K562 (cell line): Measurements from ENCODE around the gene C4orf36. TPM values are rescaled to one million over a fixed set of nuclear protein-coding genes. Genes with fewer than 3 reads are reported as not detected.
A peak's percentile ranks its signal among the peaks of the same experiment; 100 is the strongest.

Experiments used
- AFF4 ChIP-seq: sonication (generic); formaldehyde crosslinking; IDR thresholded peaks from 2 replicates; pipeline ENCODE4 v1.8.0; 2023; ENCODE audit warnings: mild to moderate bottlenecking, missing genetic modification reagents
- ARNT ChIP-seq, 2 experiments: fragments of 450-650 bp; IDR thresholded peaks; 2 replicates each; pipeline ENCODE4 v1.6.1; 2016; ENCODE audit warnings: mild to moderate bottlenecking in 1 of 2
- BRD4 ChIP-seq: fragments of 200-600 bp; sonication (generic); IDR thresholded peaks from 2 replicates; pipeline ENCODE4 v1.6.1; 2017; ENCODE audit warnings: inconsistent platforms
- CHCHD3 ChIP-seq: fragments of 250-450 bp; sonication (Bioruptor Pico); IDR thresholded peaks from 2 replicates; pipeline ENCODE4 v2.1.2; 2022; ENCODE audit warnings: mild to moderate bottlenecking
- GATA2 ChIP-seq: sonication (generic); formaldehyde crosslinking; IDR thresholded peaks from 2 replicates; pipeline ENCODE4 v1.4.0; 2020; ENCODE audit warnings: mild to moderate bottlenecking, missing genetic modification reagents
- MAFK ChIP-seq: IDR thresholded peaks from 2 replicates; pipeline ENCODE4 v1.6.1; 2011; ENCODE audit warnings: low read length, improper control_type of control experiment
- MTA3 ChIP-seq: fragments of 450-650 bp; formaldehyde crosslinking; IDR thresholded peaks from 2 replicates; pipeline ENCODE4 v1.6.1; 2017; ENCODE audit warnings: mild to moderate bottlenecking, borderline replicate concordance
- MYNN ChIP-seq, 2 experiments: sonication (generic); formaldehyde crosslinking in 1 of 2; IDR thresholded peaks; 2 replicates each; pipeline versions ENCODE4 v1.5.0 to v1.6.1; 2016 to 2020; ENCODE audit warnings: antibody characterized with exemption in 1 of 2, missing genetic modification reagents in 1 of 2
- NCOR1 ChIP-seq: fragments of 450-650 bp; IDR thresholded peaks from 2 replicates; pipeline ENCODE4 v1.6.1; 2016; ENCODE audit warnings: mild to moderate bottlenecking, moderate library complexity
- PHF20 ChIP-seq: fragments of 450-650 bp; IDR thresholded peaks from 2 replicates; pipeline ENCODE4 v1.6.1; 2018; ENCODE audit not compliant: partially characterized antibody
- POLR2G ChIP-seq: fragments of 200-400 bp; formaldehyde crosslinking; IDR thresholded peaks from 2 replicates; pipeline ENCODE4 v1.6.1; 2017; ENCODE audit warnings: low read depth, mild to moderate bottlenecking, antibody characterized with exemption, low read length, moderate library complexity
- RBM14 ChIP-seq: fragments of 200-400 bp; formaldehyde crosslinking; IDR thresholded peaks from 2 replicates; pipeline ENCODE4 v1.6.1; 2018; ENCODE audit warnings: low read depth, mild to moderate bottlenecking, low read length, moderate library complexity, borderline replicate concordance; ENCODE audit not compliant: insufficient read depth
- SIRT6 ChIP-seq: IDR thresholded peaks from one replicate; pipeline ENCODE4 v1.6.1; 2012; ENCODE audit warnings: low read depth, mild to moderate bottlenecking, control low read depth, inconsistent platforms, low read length, moderate library complexity
- SMAD2 ChIP-seq: fragments of 150-350 bp; IDR thresholded peaks from 2 replicates; pipeline ENCODE4 v1.6.1; 2014; ENCODE audit warnings: low read depth, mild to moderate bottlenecking, low read length
- SMARCA5 ChIP-seq: fragments of 450-650 bp; IDR thresholded peaks from 2 replicates; pipeline ENCODE4 v1.6.1; 2016
- ZBTB7A ChIP-seq: IDR thresholded peaks from 2 replicates; pipeline ENCODE4 v1.6.1; 2011; ENCODE audit warnings: low read depth, mild to moderate bottlenecking, low read length, moderate library complexity, borderline replicate concordance; ENCODE audit not compliant: control insufficient read depth
- ZNF583 ChIP-seq: fragments of 250-450 bp; sonication (Bioruptor Pico); IDR thresholded peaks from 2 replicates; pipeline ENCODE4 v1.4.0; 2020
- ZNF668 ChIP-seq: fragments of 250-450 bp; sonication (Bioruptor Pico); IDR thresholded peaks from 2 replicates; pipeline ENCODE4 v1.8.0; 2022; ENCODE audit warnings: mild to moderate bottlenecking, inconsistent platforms
- ZNF740 ChIP-seq, 3 experiments: fragments of 200-800 bp in 1 of 3; sonication (Bioruptor generic) in 1 of 3; sonication (generic) in 1 of 3; formaldehyde crosslinking in 1 of 3; IDR thresholded peaks; 2 replicates each; pipeline versions ENCODE4 v1.6.1 to v1.8.0; 2016 to 2022; ENCODE audit warnings: mild to moderate bottlenecking in 2 of 3, missing compliant biosample characterization in 2 of 3, missing genetic modification characterization in 2 of 3, missing genetic modification reagents in 1 of 3
- polyA plus RNA-seq, 8 experiments: library from polyadenylated mRNA; depleted of rRNA in 4 of 8; stranded (reverse) in 5 of 8; unstranded in 3 of 8; fragments of >200 nt; fragmentation: Nextera tagmentation in 2 of 8; fragmentation: Illumina TruSeq in 1 of 8; extraction: Ambion mirVana in 2 of 8; extraction: Trizol in 1 of 8; gene quantifications; 2 replicates each; pipeline versions ENCODE4 v1.2.1 to v1.2.3, GENCODE V29; 2011 to 2014; ENCODE audit warnings: inconsistent platforms in 1 of 8, missing spikeins in 1 of 8
- total RNA-seq, 7 experiments: library from RNA; depleted of rRNA in 6 of 7; stranded (reverse); fragments of >200 nt in 6 of 7; fragmentation: Illumina TruSeq in 2 of 7; extraction: Trizol in 2 of 7; gene quantifications; 2 replicates each; pipeline versions ENCODE4 v1.2.1 to v1.2.3, GENCODE V29; 2011 to 2021; ENCODE audit warnings: low replicate concordance in 1 of 7
- TF ChIP-seq, protein P1 (sequence below): sonication (generic); formaldehyde crosslinking; IDR thresholded peaks from 2 replicates; pipeline ENCODE4 v1.8.0; 2022; ENCODE audit warnings: missing genetic modification reagents, mild to moderate bottlenecking, moderate library complexity, borderline replicate concordance
- TF ChIP-seq, protein P2 (sequence below): IDR thresholded peaks from 2 replicates; pipeline ENCODE4 v1.6.1; 2012; ENCODE audit warnings: low read depth, low read length, improper control_type of control experiment, borderline replicate concordance

C4orf36 gene
- total and polyA plus RNA-seq, 9 of the 15 experiments (the other 6 are each of a cell fraction or from before 2014, with no cell fraction given), result 0.14 to 0.45 (median 0.20) TPM; not detected in 5

DNA sequence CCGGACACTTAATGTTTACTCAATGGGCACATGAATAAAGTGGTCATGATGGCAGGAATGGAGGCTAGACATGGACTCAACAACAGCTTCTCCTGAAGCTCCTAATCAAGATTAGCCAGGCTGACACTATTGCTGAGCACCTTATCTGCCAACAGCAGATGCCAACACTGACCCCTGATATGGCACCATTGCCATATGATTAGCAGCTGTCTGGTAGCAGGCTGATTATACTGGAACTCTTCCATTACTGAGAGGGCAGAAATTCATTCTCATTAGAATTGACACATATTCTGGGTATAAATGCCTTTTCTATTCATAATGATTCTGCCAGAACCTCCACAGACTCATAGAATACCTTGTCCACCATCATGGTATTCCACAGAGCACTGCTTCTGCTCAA is 24.2 kb upstream of the C4orf36 start (continued):
- TF ChIP-seq RBM14, result no peak
- TF ChIP-seq GATA2 (CRISPR knock-in tag), result peak; percentile 48; the same call in 1 of the 2 replicates
- no peak for TF ChIP-seq BRD4
- no peak for TF ChIP-seq CHCHD3 (CRISPR knock-in tag)
- TF ChIP-seq MYNN (IDR thresholded peaks at IDR 0.05), result peak; percentile 62; the same call in 1 of the 2 replicates
- no peak for TF ChIP-seq MYNN (CRISPR knock-in tag; IDR thresholded peaks at IDR 0.05)
- no peak for TF ChIP-seq SIRT6
- TF ChIP-seq SMARCA5, result no peak
- TF ChIP-seq, protein P1, sequence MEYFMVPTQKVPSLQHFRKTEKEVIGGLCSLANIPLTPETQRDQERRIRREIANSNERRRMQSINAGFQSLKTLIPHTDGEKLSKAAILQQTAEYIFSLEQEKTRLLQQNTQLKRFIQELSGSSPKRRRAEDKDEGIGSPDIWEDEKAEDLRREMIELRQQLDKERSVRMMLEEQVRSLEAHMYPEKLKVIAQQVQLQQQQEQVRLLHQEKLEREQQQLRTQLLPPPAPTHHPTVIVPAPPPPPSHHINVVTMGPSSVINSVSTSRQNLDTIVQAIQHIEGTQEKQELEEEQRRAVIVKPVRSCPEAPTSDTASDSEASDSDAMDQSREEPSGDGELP, result 0 out of 2 replicates have a peak, but pooled peaks have one; percentile 16
- TF ChIP-seq ZNF583 (CRISPR knock-in tag), result no peak
- TF ChIP-seq MAFK, result no peak
- TF ChIP-seq ZNF740 (CRISPR knock-in tag; IDR thresholded peaks at IDR 0.05), result no peak
- no peak for TF ChIP-seq ZNF740 (tag; IDR thresholded peaks at IDR 0.05)
- no peak for TF ChIP-seq SMAD2
- no peak for TF ChIP-seq AFF4 (CRISPR knock-in tag)
- TF ChIP-seq, protein P2, sequence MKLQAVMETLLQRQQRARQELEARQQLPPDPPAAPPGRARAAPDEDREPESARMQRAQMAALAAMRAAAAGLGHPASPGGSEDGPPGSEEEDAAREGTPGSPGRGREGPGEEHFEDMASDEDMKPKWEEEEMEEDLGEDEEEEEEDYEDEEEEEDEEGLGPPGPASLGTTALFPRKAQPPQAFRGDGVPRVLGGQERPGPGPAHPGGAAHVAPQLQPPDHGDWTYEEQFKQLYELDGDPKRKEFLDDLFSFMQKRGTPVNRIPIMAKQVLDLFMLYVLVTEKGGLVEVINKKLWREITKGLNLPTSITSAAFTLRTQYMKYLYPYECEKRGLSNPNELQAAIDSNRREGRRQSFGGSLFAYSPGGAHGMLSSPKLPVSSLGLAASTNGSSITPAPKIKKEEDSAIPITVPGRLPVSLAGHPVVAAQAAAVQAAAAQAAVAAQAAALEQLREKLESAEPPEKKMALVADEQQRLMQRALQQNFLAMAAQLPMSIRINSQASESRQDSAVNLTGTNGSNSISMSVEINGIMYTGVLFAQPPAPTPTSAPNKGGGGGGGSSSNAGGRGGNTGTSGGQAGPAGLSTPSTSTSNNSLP, result no peak
- no peak for TF ChIP-seq ZNF668
- no peak for TF ChIP-seq MTA3
- no peak for TF ChIP-seq PHF20
- no peak for TF ChIP-seq POLR2G
- peak; percentile 89 for TF ChIP-seq NCOR1
- no peak for TF ChIP-seq ZBTB7A
- TF ChIP-seq ARNT (IDR thresholded peaks at IDR 0.05), result no peak
